Neural cell (in vitro differentiated cells): ENCODE measurements around the gene DACH1.

Source experiments
- EZH2 ChIP-seq: fragments of 200-600, 300-800 bp; shearing (Covaris generic), sonication (generic); IDR thresholded peaks from 2 replicates; pipeline ENCODE4 v1.6.1; 2014; ENCODE audit warnings: antibody characterized with exemption, low read length, borderline replicate concordance, mild to moderate bottlenecking; ENCODE audit not compliant: insufficient read depth, poor library complexity, severe bottlenecking
- POLR2AphosphoS5 ChIP-seq: IDR thresholded peaks from 2 replicates; pipeline ENCODE4 v1.6.1; 2012
- RAD21 ChIP-seq: fragments of 450-650 bp; conservative IDR thresholded peaks from 2 replicates; pipeline ENCODE4 v1.6.1; 2014; ENCODE audit warnings: antibody characterized with exemption, mild to moderate bottlenecking, moderate library complexity
- TF ChIP-seq, protein P1 (sequence below): fragments of 450-650 bp; IDR thresholded peaks from 2 replicates; pipeline ENCODE4 v1.5.1; 2014; ENCODE audit warnings: antibody characterized with exemption, mild to moderate bottlenecking, moderate library complexity; ENCODE audit not compliant: poor library complexity, severe bottlenecking
- TF ChIP-seq, protein P2 (sequence below): IDR thresholded peaks from 2 replicates; pipeline ENCODE4 v1.6.1; 2012; ENCODE audit warnings: borderline replicate concordance

DNA sequence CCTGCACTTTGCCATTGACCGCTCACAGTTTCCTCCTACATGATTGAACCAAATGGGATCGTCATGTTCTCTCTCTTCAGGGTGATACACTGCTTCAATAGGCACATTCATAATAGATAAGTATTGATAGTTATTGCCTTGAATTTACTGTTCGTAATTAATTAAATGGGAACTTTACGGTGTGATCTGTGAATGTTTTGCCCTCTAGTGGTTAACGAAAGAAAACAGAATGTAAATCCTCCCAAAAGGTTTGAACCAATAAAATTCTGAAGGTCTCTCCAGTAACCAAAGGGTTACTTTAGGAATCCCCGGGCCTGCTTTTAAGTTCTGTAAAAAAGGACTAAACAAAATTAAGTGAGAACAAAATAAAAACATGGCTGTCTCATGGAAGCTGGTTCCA is 389.3 kb downstream of the DACH1 start:
- TF ChIP-seq, protein P1, sequence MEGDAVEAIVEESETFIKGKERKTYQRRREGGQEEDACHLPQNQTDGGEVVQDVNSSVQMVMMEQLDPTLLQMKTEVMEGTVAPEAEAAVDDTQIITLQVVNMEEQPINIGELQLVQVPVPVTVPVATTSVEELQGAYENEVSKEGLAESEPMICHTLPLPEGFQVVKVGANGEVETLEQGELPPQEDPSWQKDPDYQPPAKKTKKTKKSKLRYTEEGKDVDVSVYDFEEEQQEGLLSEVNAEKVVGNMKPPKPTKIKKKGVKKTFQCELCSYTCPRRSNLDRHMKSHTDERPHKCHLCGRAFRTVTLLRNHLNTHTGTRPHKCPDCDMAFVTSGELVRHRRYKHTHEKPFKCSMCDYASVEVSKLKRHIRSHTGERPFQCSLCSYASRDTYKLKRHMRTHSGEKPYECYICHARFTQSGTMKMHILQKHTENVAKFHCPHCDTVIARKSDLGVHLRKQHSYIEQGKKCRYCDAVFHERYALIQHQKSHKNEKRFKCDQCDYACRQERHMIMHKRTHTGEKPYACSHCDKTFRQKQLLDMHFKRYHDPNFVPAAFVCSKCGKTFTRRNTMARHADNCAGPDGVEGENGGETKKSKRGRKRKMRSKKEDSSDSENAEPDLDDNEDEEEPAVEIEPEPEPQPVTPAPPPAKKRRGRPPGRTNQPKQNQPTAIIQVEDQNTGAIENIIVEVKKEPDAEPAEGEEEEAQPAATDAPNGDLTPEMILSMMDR, result no peak
- TF ChIP-seq EZH2 (no peak), POLR2AphosphoS5 (no peak), RAD21 (no peak)
- TF ChIP-seq, protein P2, sequence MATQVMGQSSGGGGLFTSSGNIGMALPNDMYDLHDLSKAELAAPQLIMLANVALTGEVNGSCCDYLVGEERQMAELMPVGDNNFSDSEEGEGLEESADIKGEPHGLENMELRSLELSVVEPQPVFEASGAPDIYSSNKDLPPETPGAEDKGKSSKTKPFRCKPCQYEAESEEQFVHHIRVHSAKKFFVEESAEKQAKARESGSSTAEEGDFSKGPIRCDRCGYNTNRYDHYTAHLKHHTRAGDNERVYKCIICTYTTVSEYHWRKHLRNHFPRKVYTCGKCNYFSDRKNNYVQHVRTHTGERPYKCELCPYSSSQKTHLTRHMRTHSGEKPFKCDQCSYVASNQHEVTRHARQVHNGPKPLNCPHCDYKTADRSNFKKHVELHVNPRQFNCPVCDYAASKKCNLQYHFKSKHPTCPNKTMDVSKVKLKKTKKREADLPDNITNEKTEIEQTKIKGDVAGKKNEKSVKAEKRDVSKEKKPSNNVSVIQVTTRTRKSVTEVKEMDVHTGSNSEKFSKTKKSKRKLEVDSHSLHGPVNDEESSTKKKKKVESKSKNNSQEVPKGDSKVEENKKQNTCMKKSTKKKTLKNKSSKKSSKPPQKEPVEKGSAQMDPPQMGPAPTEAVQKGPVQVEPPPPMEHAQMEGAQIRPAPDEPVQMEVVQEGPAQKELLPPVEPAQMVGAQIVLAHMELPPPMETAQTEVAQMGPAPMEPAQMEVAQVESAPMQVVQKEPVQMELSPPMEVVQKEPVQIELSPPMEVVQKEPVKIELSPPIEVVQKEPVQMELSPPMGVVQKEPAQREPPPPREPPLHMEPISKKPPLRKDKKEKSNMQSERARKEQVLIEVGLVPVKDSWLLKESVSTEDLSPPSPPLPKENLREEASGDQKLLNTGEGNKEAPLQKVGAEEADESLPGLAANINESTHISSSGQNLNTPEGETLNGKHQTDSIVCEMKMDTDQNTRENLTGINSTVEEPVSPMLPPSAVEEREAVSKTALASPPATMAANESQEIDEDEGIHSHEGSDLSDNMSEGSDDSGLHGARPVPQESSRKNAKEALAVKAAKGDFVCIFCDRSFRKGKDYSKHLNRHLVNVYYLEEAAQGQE, result no peak
